Progenitor cell of endocrine pancreas (in vitro differentiated cells): ENCODE measurements around the gene SFTPA2. TPM values are rescaled to one million over a fixed set of nuclear protein-coding genes. Genes with fewer than 3 reads are reported as not detected.
"Not testable (repeated sequence)": the region's sequence is repeated elsewhere in the genome, so short reads cannot be mapped to it uniquely, and the experiment has no call there.

Experiments
- DNase-seq: peaks from one replicate; pipeline ENCODE4 v3.0.0; 2021; ENCODE audit warnings: low spot score; ENCODE audit not compliant: unreplicated experiment
- H3K27ac Mint-ChIP-seq: 2 replicates; pipeline ENCODE4 v1.8.0; 2021; ENCODE audit warnings: mild to moderate bottlenecking, moderate library complexity, mixed read lengths
- H3K27me3 Mint-ChIP-seq: 2 replicates; pipeline ENCODE4 v1.8.0; 2021; ENCODE audit warnings: mixed read lengths
- H3K36me3 Mint-ChIP-seq: 2 replicates; pipeline ENCODE4 v1.8.0; 2022; ENCODE audit warnings: mixed read lengths; ENCODE audit not compliant: insufficient read depth
- H3K4me1 Mint-ChIP-seq: 2 replicates; pipeline ENCODE4 v1.8.0; 2021; ENCODE audit warnings: low read depth, mixed read lengths
- H3K4me3 Mint-ChIP-seq: 2 replicates; pipeline ENCODE4 v1.8.0; 2021; ENCODE audit warnings: low read depth, mild to moderate bottlenecking, moderate library complexity, mixed read lengths
- H3K9me3 Mint-ChIP-seq: 2 replicates; pipeline ENCODE4 v1.8.0; 2021; ENCODE audit warnings: low read depth, mixed read lengths
- CTCF ChIP-seq: fragments of 200-600 bp; sonication (generic); IDR thresholded peaks from one replicate; pipeline ENCODE4 v1.5.0; 2021; ENCODE audit warnings: antibody characterized with exemption, mild to moderate bottlenecking; ENCODE audit not compliant: unreplicated experiment
- total RNA-seq: library from RNA; stranded (reverse); gene quantifications from 2 replicates; pipeline ENCODE4 v1.2.1, GENCODE V29; 2021

The SFTPA2 gene
- total RNA-seq, 1 donor from 2014 or later = not detected

GRCh38 chr10:79579361-79579760 lies 19.2 kb upstream of the SFTPA2 start:
- no peak overlapping the region for H3K4me3 Mint-ChIP-seq
- TF ChIP-seq CTCF = no peak
- H3K4me1 Mint-ChIP-seq = no peaks in the 10 kb centered on the region
- no peak for DNase-seq
- no peak overlapping the region for H3K27ac Mint-ChIP-seq
- H3K9me3 Mint-ChIP-seq = no peaks in the 10 kb centered on the region
- no peaks in the 10 kb centered on the region for H3K36me3 Mint-ChIP-seq
- peaks cover 21% of the 10 kb centered on the region for H3K27me3 Mint-ChIP-seq

- H3K27ac Mint-ChIP-seq, H3K4me3 Mint-ChIP-seq, H3K4me1 Mint-ChIP-seq, DNase-seq, H3K36me3 Mint-ChIP-seq: not testable (repeated sequence)
- Mint-ChIP-seq H3K27me3 (peaks cover 40% of the 10 kb centered on the region), H3K9me3 (peaks cover 15% of the 10 kb centered on the region)
These were observed 10.4 kb upstream of the SFTPA2 start for GRCh38 chr10:79570624-79571023.

GRCh38 chr10:79563426-79563825 lies 3.2 kb upstream of the SFTPA2 start:
- no peaks in the 10 kb centered on the region for H3K36me3 Mint-ChIP-seq
- peaks cover 2% of the 10 kb centered on the region for H3K4me1 Mint-ChIP-seq
- no peak for DNase-seq
- peaks cover 34% of the 10 kb centered on the region for H3K27me3 Mint-ChIP-seq
- H3K9me3 Mint-ChIP-seq = peaks cover 4% of the 10 kb centered on the region
- H3K27ac Mint-ChIP-seq = no peak overlapping the region
- H3K4me3 Mint-ChIP-seq = no peak overlapping the region
- TF ChIP-seq CTCF = no peak

- peaks cover 35% of the 10 kb centered on the region for H3K27me3 Mint-ChIP-seq
- peaks cover 4% of the 10 kb centered on the region for H3K9me3 Mint-ChIP-seq
- no peaks in the 10 kb centered on the region for H3K36me3 Mint-ChIP-seq
- peaks cover 2% of the 10 kb centered on the region for H3K4me1 Mint-ChIP-seq
- no peak overlapping the region for H3K27ac Mint-ChIP-seq
- H3K4me3 Mint-ChIP-seq = no peak overlapping the region
- peak; percentile 68 for DNase-seq
- TF ChIP-seq CTCF = peak; percentile 92
These were observed 2.0 kb upstream of the SFTPA2 start for GRCh38 chr10:79562135-79562756.

GRCh38 chr10:79561257-79561656 lies 1.1 kb upstream of the SFTPA2 start:
- Mint-ChIP-seq H3K27ac (no peak overlapping the region), H3K9me3 (no peaks in the 10 kb centered on the region), H3K4me1 (peaks cover 2% of the 10 kb centered on the region), H3K36me3 (no peaks in the 10 kb centered on the region), H3K4me3 (no peak overlapping the region), H3K27me3 (peaks cover 32% of the 10 kb centered on the region)
- no peak for TF ChIP-seq CTCF
- DNase-seq = no peak

- H3K9me3 Mint-ChIP-seq = no peaks in the 10 kb centered on the region
- TF ChIP-seq CTCF = no peak
- no peak overlapping the region for H3K27ac Mint-ChIP-seq
- H3K27me3 Mint-ChIP-seq = peaks cover 35% of the 10 kb centered on the region
- H3K4me1 Mint-ChIP-seq = peaks cover 2% of the 10 kb centered on the region
- no peak for DNase-seq
- no peaks in the 10 kb centered on the region for H3K36me3 Mint-ChIP-seq
- no peak overlapping the region for H3K4me3 Mint-ChIP-seq
These were observed 481 bp downstream of the SFTPA2 start for GRCh38 chr10:79559726-79560125.

- not testable (repeated sequence) for H3K27ac Mint-ChIP-seq, H3K36me3 Mint-ChIP-seq
- peaks cover 24% of the 10 kb centered on the region for H3K27me3 Mint-ChIP-seq
These were observed 3.2 kb downstream of the SFTPA2 start for GRCh38 chr10:79556961-79557360.

More at GRCh38 chr10:79556961-79557360, 3.2 kb downstream of the SFTPA2 start:
- H3K4me1 Mint-ChIP-seq, DNase-seq, H3K4me3 Mint-ChIP-seq, H3K9me3 Mint-ChIP-seq: not testable (repeated sequence)
